ENCODE results near the gene DNAJB11.

DNAJB11 gene

DNA sequence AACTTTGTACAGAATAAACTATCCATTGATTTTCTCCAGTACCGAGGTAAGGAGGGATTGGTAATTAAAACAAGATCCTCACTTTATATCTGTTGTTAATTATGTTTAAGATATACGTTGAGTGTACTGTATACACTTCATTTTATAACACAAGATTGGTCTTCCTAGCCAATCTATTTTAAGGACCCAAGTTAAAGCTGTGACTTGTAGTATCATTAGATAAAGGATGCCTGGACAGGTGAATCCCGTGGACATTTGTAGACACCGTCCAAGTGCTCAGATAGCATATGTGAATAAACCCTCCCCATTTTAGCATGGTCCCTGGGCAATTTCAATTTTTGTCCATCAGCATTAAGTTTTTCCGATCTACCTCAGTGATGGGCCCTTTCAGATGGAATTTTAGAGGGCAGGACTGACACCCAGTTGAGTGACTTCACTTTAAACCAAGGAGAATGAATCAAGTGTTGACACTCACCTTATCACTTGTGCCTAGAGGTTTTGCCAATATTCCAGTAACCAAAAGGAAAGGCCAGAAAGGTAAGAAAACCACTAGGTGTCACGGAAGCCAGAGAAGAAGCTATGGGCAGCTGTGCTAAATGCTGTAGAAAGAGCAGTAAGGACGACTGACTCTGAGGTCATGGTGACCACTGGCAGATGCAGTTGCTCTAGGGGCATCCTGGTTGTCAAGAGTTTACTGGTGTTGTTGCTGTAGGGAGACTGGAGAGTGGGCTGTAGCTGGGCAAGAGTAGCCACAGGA lies 51.6 kb downstream of the DNAJB11 start:
- H3K27ac ChIP-seq: no peak overlapping the region

DNA sequence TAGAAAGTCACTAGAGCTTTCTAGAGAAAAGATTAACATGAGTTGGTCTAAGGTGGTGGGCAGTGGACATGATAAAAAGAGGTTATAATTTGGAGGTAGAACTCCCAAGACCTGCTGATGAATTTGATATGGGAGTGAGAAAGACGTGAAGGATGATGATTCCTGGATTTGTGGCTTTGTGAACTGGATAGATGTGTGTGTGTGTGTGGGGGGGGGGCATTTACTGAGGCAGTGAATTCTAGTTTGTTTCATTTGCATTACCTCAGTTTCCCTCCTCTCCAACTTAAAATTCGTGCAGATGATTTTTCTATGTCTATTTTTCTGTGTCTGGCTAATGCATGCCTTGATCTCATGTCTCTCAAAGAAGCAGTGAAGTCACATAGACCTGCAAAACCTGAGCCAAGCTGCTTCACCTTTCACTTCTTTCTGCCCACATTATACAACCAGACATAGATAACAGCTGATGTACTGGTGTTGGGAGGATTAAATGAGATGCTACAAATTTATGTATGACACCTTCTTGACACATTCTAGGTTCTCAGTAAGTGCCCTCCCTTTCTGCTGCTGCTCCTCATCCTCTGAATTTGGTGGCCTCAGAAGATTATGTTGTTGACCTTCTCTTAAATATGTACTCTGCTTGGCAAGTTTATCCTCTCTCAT lies 52.3 kb downstream of the DNAJB11 start:
- TF ChIP-seq, protein P1, sequence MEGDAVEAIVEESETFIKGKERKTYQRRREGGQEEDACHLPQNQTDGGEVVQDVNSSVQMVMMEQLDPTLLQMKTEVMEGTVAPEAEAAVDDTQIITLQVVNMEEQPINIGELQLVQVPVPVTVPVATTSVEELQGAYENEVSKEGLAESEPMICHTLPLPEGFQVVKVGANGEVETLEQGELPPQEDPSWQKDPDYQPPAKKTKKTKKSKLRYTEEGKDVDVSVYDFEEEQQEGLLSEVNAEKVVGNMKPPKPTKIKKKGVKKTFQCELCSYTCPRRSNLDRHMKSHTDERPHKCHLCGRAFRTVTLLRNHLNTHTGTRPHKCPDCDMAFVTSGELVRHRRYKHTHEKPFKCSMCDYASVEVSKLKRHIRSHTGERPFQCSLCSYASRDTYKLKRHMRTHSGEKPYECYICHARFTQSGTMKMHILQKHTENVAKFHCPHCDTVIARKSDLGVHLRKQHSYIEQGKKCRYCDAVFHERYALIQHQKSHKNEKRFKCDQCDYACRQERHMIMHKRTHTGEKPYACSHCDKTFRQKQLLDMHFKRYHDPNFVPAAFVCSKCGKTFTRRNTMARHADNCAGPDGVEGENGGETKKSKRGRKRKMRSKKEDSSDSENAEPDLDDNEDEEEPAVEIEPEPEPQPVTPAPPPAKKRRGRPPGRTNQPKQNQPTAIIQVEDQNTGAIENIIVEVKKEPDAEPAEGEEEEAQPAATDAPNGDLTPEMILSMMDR (IDR thresholded peaks at IDR 0.05): no peak
- TF ChIP-seq ZFX (IDR thresholded peaks at IDR 0.05; ENCODE audit: borderline replicate concordance): no peak

More for the DNA sequence above, 51.6 kb downstream of the DNAJB11 start:
- TF ChIP-seq, protein P1 (IDR thresholded peaks at IDR 0.05): no peak
- no peak for TF ChIP-seq ZFX (IDR thresholded peaks at IDR 0.05; ENCODE audit: borderline replicate concordance)

DNA sequence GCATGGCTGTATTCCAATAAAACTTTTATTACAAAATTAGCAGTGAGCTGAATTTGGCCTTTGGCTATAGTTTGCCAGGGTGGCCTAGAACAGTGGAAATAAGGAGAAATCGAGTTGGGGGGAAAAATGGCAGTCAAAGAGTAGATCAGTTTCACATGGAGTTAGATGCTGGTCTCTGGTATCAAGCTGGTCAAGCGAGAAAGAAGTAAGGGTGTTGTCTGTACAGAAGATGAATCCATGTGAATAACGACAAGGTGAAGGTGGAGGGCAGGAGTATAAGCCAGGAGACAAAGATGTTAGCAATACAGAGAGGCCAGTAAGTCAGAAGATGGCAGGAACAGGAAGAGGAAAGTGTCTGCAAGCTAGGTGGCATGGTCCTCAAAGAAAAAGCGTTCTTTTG lies 54.1 kb downstream of the DNAJB11 start:
- no peak overlapping the region for H3K27ac ChIP-seq
- no peak for TF ChIP-seq ZFX (IDR thresholded peaks at IDR 0.05; ENCODE audit: borderline replicate concordance)
- TF ChIP-seq, protein P1 (IDR thresholded peaks at IDR 0.05): no peak

More for the DNA sequence above, 52.3 kb downstream of the DNAJB11 start:
- H3K27ac ChIP-seq: no peak overlapping the region

DNA sequence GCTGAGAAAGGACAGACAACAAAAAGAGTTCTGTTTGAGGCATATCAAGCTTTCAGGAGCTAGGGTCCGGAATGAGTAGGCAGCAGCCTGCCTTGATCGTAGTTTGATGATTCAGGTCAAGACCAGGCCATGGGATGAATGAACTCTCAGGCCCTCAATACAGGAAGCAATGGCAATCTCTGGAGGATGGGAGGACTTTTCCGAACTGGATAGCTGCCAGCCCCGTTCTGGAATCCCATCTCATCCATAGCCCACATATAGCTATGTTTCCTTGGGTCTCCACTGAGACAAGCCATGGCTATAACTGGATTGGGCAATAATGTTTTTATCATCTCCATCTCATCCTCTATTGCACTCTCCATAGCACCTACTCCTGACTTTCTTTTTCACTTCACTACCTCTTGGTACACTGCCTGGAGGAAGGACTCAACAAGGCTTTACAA lies 55.1 kb downstream of the DNAJB11 start:
- TF ChIP-seq, protein P1 (IDR thresholded peaks at IDR 0.05): no peak
- TF ChIP-seq ZFX (IDR thresholded peaks at IDR 0.05; ENCODE audit: borderline replicate concordance): no peak
- H3K27ac ChIP-seq: no peak overlapping the region

- no peak overlapping the region for H3K27ac ChIP-seq
- no peak for TF ChIP-seq ZFX (IDR thresholded peaks at IDR 0.05; ENCODE audit: borderline replicate concordance)
- TF ChIP-seq, protein P1 (IDR thresholded peaks at IDR 0.05): no peak
Observed at GRCh38 chr3:186626254-186626847, 55.8 kb downstream of the DNAJB11 start.

DNA sequence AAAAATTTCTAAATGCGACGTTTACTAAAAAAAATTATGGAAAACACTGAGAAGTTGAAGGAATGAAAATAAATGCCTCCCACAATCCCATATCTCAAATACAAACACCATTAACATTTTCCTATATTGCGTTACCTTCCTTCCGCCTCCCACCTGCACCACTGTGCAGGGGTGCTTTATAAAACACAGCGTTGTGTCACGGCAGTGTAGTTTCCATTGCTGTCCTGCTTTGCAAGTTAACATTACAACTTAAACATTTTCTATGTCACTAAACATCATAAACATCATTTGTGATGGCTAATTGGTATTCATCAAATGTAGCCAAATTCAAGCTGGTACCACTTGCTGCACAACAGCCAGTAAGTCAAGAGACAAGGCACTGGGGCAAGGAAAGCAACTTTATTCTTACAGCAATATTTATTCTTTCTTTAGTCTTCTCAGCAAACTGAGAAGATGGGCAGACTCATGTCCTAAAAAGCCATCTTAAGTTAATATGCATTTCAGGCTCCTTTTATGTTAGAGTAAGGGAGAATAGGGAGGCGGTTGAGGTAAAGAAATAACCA lies 57.4 kb downstream of the DNAJB11 start:
- TF ChIP-seq, protein P1 (IDR thresholded peaks at IDR 0.05): no peak
- TF ChIP-seq ZFX (IDR thresholded peaks at IDR 0.05; ENCODE audit: borderline replicate concordance): no peak
- no peak overlapping the region for H3K27ac ChIP-seq
